ENCODE data around the gene SRBD1.

SRBD1 gene

DNA sequence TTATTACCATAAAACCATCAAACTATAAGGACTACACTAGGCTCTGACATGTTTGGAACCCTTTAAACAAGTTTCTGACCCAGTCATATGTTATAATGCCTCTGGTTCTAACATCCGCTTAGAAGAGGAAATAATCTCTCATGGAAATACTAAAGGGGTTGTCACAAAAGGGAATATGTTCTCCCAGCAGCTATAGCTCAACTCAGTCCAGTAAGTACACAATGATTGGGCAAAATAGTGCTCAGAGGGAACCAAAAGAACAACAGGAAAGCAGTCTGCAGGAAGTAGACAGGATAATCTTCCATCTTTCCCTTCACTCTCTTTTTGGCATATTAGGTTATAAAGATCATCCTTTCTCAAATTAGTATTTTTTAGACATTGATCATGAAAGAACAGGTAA, 4.3 kb downstream of the SRBD1 start:
- Mint-ChIP-seq H3K4me1 (peaks cover 26% of the 10 kb centered on the region), H3K9me3 (no peaks in the 10 kb centered on the region), H3K4me3 (no peak overlapping the region), H3K36me3 (ENCODE audit: insufficient read depth) (peaks cover 11% of the 10 kb centered on the region), H3K27ac (ENCODE audit: low read depth) (no peak overlapping the region), H3K27me3 (no peaks in the 10 kb centered on the region)
- ATAC-seq (replicated peaks; ENCODE audit: extremely low read depth, poor library complexity, severe bottlenecking) (no peak), DNase-seq (ENCODE audit: low spot score in 2 of 2) (no peak)

DNA sequence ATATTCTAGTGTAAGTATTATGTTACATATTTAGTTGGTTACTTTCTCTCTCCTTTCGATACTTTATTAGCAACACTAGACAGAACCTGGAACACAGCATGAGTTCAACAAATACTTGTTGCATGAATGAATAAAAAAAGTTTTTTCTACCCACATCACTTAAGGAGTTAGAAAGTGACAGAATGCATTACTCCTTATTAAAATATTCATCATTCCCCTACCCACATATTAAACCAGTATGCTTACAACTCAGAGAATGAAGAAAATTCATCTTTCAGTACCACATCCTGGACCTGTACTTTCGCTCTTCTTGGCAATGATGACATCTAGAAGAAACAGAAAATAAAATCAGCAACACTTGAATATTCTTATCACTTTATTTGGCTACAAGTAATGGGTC, 6.0 kb downstream of the SRBD1 start:
- Mint-ChIP-seq H3K4me1 (peaks cover 18% of the 10 kb centered on the region), H3K9me3 (no peaks in the 10 kb centered on the region), H3K4me3 (no peak overlapping the region), H3K27ac (ENCODE audit: low read depth) (no peak overlapping the region), H3K36me3 (ENCODE audit: insufficient read depth) (peaks cover 12% of the 10 kb centered on the region), H3K27me3 (no peaks in the 10 kb centered on the region)
- DNase-seq (ENCODE audit: low spot score in 2 of 2) (no peak), ATAC-seq (replicated peaks; ENCODE audit: extremely low read depth, poor library complexity, severe bottlenecking) (no peak)

DNA sequence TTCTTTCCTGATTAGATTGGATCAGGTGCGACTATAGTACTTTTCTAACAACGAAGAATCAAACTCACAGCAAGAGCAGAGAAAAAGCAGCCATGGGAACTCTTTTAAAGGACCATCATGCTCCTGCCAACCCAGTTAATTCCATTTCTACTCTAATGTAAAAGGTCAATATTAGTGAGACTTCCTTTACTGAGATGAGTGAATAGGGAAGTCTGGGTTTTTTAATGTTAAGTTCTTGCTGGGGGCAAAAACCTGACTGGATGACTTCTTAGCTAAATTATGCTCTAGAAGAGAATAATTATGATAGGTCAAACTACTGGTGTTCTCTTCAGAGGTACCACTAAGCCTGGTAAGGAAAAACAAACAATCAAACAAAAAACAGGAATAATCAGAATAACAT, 8.4 kb downstream of the SRBD1 start:
- Mint-ChIP-seq H3K9me3 (no peaks in the 10 kb centered on the region), H3K27ac (ENCODE audit: low read depth) (no peak overlapping the region), H3K4me3 (no peak overlapping the region), H3K4me1 (no peaks in the 10 kb centered on the region), H3K36me3 (ENCODE audit: insufficient read depth) (peaks cover 29% of the 10 kb centered on the region), H3K27me3 (no peaks in the 10 kb centered on the region)
- no peak for DNase-seq (ENCODE audit: low spot score in 2 of 2)
- no peak for ATAC-seq (replicated peaks; ENCODE audit: extremely low read depth, poor library complexity, severe bottlenecking)

DNA sequence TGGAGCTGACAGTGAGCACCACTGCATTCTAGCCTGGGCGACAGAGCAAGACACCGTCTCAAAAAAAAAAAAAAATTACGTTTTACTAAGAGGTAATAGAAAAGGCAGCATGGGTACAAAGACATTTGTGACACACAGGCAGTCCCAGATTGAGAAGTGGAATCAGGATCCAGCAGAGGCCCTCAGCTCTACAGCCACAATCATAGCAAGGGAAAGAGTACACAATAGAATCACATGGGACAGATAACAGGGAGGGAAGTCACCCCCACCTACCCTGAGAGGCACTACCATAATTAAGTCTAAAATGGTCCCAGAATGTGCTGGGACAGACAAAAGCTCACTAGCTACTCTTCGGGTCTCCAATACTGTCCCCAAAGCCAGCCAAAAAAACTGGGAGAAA, 12.5 kb downstream of the SRBD1 start:
- Mint-ChIP-seq H3K36me3 (ENCODE audit: insufficient read depth) (peaks cover 32% of the 10 kb centered on the region), H3K27ac (ENCODE audit: low read depth) (no peak overlapping the region), H3K4me3 (no peak overlapping the region), H3K27me3 (no peaks in the 10 kb centered on the region), H3K9me3 (no peaks in the 10 kb centered on the region), H3K4me1 (peaks cover 6% of the 10 kb centered on the region)
- DNase-seq (ENCODE audit: low spot score in 2 of 2) (no peak), ATAC-seq (replicated peaks; ENCODE audit: extremely low read depth, poor library complexity, severe bottlenecking) (no peak)

DNA sequence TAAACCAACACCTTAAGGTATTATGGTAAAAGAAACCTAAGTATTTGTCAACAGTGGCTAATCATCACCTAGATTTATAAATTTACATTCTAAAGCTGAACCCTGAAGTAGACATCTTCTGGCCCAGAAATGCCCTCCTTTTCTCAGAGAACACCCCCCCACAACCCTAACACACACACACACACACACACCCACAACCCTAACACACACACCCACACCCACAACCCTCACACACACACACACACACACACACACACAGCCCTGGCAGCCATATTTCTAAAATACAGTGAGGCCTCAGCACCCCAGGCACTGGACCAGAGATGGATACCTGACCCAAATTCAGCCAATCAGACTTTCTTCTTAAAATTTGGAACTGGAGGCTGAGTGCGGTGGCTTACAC, 14.3 kb downstream of the SRBD1 start:
- DNase-seq (ENCODE audit: low spot score in 2 of 2), result no peak
- peak overlapping the region; percentile 41 for H3K27ac Mint-ChIP-seq (ENCODE audit: low read depth)
- peaks cover 32% of the 10 kb centered on the region for H3K36me3 Mint-ChIP-seq (ENCODE audit: insufficient read depth)

DNA sequence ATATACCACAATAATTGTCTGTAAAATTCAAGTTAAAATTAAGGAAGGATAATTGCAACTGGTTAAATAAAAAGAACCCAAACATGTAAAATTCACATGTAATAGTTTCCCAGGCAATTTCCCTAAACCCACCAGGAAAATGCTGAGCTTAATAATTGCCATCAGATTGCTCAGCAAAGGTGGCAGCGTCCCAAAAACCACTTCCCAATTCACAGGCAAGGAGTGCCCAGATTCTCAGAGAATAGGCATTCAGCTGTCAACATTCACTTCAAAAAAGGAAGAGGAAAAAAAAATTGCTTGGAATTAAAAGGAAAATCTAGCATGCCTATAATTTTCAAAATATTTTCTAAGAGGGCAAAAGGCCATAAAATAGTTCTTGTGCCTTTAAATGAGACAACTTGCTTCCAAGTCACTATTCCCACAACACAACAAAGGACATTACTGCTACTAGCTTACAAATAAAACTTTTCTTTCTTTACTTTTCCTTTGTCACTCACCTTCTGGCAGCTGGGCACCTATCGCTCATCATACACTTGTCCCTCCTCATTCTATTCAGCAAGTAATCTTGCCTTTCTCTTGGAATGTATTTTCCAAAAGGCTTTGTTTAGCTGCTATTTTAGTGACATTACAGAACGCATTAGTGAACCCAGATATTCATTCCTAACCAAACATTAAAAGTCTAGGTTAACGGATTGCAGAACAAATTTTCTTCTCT, 15.2 kb downstream of the SRBD1 start:
- Mint-ChIP-seq H3K36me3 (ENCODE audit: insufficient read depth) (peaks cover 27% of the 10 kb centered on the region), H3K4me1 (peaks cover 6% of the 10 kb centered on the region), H3K9me3 (no peaks in the 10 kb centered on the region), H3K27ac (ENCODE audit: low read depth) (peak overlapping the region; percentile 41), H3K4me3 (no peak overlapping the region), H3K27me3 (no peaks in the 10 kb centered on the region)
- no peak for ATAC-seq (replicated peaks; ENCODE audit: extremely low read depth, poor library complexity, severe bottlenecking)
- no peak for DNase-seq (ENCODE audit: low spot score in 2 of 2)

More for the DNA sequence above, 14.3 kb downstream of the SRBD1 start:
- Mint-ChIP-seq H3K4me3 (no peak overlapping the region), H3K9me3 (no peaks in the 10 kb centered on the region), H3K27me3 (no peaks in the 10 kb centered on the region), H3K4me1 (peaks cover 6% of the 10 kb centered on the region)
- ATAC-seq (replicated peaks; ENCODE audit: extremely low read depth, poor library complexity, severe bottlenecking), result no peak

DNA sequence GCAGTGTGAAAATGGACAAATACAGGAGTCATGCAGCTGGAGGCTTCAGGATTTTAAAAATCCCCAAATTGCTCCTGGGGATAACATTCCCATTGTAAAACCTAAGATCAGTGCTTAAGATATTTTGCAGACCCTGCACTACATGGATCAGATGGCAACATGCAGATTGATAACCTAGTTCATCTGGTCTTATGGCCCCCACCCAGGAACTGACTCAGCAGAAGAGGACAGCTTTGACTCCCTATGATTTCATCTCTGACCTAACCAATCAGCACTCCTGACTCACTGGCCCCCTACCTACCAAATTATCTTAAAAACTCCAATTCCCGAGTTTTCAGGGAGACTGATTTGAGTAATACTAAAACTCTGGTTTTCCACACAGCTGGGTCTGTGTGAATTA, 20.0 kb downstream of the SRBD1 start:
- H3K27ac Mint-ChIP-seq (ENCODE audit: low read depth), result no peak overlapping the region

DNA sequence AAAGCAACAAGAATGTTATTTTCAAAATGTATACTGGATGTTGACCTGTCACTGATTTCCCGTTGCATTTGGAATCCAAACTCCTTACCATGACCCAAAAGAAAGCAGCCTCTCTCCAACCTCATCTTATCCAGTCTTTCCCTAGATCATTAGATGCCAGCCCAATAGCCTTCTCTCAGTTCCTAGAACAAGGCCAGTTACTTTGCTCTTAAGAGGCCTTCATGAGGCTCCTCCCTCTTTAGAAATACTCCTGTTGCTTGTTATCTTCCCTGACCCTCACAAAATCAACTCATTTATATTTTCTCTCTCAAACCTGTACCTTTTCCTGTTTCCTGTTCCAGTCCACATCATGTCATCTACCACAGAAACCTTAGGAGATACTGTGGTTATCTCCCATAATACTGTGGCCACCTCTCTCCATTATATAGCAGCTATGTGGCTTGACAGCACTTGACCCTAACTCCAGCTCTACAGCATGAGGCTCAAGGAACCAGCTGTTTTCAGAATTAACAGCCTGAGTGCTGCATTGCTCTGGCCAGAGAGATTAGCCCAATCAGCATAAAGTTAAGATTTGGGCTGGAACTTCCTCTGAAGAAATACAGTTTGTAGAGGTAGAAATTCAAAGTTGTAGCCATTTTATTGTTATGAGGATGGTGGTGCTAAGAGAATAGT, 22.8 kb downstream of the SRBD1 start:
- no peak for DNase-seq (ENCODE audit: low spot score in 2 of 2)
- Mint-ChIP-seq H3K9me3 (no peaks in the 10 kb centered on the region), H3K4me3 (no peak overlapping the region), H3K27me3 (no peaks in the 10 kb centered on the region), H3K36me3 (ENCODE audit: insufficient read depth) (peaks cover 4% of the 10 kb centered on the region), H3K27ac (ENCODE audit: low read depth) (peak overlapping the region; percentile 32), H3K4me1 (peaks cover 11% of the 10 kb centered on the region)
- ATAC-seq (replicated peaks; ENCODE audit: extremely low read depth, poor library complexity, severe bottlenecking), result no peak

More for the DNA sequence above, 20.0 kb downstream of the SRBD1 start:
- H3K9me3 Mint-ChIP-seq, result no peaks in the 10 kb centered on the region
- no peaks in the 10 kb centered on the region for H3K27me3 Mint-ChIP-seq
- H3K36me3 Mint-ChIP-seq (ENCODE audit: insufficient read depth), result peaks cover 4% of the 10 kb centered on the region
- no peak overlapping the region for H3K4me3 Mint-ChIP-seq
- ATAC-seq (replicated peaks; ENCODE audit: extremely low read depth, poor library complexity, severe bottlenecking) (no peak), DNase-seq (ENCODE audit: low spot score in 2 of 2) (no peak)
- peaks cover 17% of the 10 kb centered on the region for H3K4me1 Mint-ChIP-seq

DNA sequence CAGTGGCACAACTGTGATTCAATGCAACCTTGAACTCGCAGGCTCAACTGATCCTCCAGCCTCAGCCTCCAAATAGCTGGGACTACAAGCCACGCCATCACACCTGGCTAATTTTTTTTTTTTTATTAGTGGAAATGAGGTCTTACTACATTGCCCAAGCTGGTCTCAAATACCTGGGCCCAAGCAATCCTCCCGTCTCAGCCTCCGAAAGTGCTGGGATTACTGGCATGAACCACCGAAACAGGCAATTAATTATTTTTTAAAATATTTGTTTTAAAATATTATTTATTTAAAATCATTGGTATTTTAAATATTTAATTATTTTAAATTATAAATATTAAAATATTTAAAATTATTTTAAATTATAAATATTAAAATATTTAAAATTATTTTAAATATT, 24.5 kb downstream of the SRBD1 start:
- no peaks in the 10 kb centered on the region for H3K27me3 Mint-ChIP-seq
- no peak for DNase-seq (ENCODE audit: low spot score in 2 of 2)
- no peak overlapping the region for H3K4me3 Mint-ChIP-seq
- peaks cover 11% of the 10 kb centered on the region for H3K4me1 Mint-ChIP-seq
- H3K27ac Mint-ChIP-seq (ENCODE audit: low read depth), result no peak overlapping the region
- H3K9me3 Mint-ChIP-seq, result no peaks in the 10 kb centered on the region
- peaks cover 11% of the 10 kb centered on the region for H3K36me3 Mint-ChIP-seq (ENCODE audit: insufficient read depth)
- no peak for ATAC-seq (replicated peaks; ENCODE audit: extremely low read depth, poor library complexity, severe bottlenecking)

DNA sequence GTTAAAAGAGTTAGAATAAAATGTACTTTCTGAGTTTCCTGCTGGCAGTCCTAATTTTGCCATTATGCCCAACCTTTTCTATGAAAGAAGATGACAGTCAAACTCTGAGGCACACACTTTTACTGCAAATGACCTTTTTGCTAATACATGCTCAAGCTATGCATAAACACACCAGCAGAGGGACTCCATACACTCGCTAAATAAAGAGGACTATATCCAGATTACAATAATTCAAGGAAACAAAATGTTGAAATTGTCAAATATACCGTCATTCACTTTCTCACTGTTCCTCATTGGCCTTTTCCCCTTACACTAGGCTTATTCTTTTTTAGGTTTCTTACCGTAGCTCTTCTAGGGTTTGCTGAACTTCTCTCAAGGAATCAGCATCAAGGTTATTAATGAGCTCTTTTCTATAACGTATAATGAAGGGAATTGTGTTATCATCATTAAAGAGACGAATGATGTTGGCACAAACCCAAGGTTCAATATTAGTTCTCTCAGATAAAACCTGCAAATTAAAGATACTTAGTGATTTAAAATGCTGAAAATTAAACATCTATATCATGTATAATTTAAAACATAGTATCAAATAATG, 25.7 kb downstream of the SRBD1 start:
- Mint-ChIP-seq H3K27me3 (no peaks in the 10 kb centered on the region), H3K27ac (ENCODE audit: low read depth) (no peak overlapping the region), H3K4me3 (no peak overlapping the region), H3K36me3 (ENCODE audit: insufficient read depth) (peaks cover 16% of the 10 kb centered on the region), H3K9me3 (no peaks in the 10 kb centered on the region), H3K4me1 (peaks cover 11% of the 10 kb centered on the region)
- ATAC-seq (replicated peaks; ENCODE audit: extremely low read depth, poor library complexity, severe bottlenecking) (no peak), DNase-seq (ENCODE audit: low spot score in 2 of 2) (no peak)

DNA sequence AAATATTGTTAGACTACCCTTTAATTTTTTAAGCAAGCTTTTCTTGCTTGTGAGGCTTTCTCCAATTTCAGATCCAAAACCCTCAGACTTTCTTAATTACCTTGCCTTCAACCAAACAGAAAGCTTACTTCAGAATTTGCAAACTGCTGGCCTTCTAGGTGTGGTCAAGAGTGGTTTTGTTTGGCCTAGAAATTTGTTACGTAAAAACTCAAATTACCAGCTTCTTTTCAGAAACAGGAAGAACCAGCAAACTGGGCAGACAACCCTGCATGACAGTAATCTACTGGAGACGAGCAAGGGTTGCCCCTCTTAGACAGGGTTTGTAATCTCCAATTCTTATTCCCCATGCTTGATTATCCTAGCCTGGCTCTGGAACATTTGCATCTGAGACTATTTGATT, 27.1 kb downstream of the SRBD1 start:
- H3K27ac Mint-ChIP-seq (ENCODE audit: low read depth), result no peak overlapping the region
- H3K9me3 Mint-ChIP-seq, result no peaks in the 10 kb centered on the region
- no peak overlapping the region for H3K4me3 Mint-ChIP-seq
- peaks cover 18% of the 10 kb centered on the region for H3K36me3 Mint-ChIP-seq (ENCODE audit: insufficient read depth)
- DNase-seq (ENCODE audit: low spot score in 2 of 2), result no peak
- no peaks in the 10 kb centered on the region for H3K27me3 Mint-ChIP-seq
- ATAC-seq (replicated peaks; ENCODE audit: extremely low read depth, poor library complexity, severe bottlenecking), result no peak
- H3K4me1 Mint-ChIP-seq, result peaks cover 11% of the 10 kb centered on the region

DNA sequence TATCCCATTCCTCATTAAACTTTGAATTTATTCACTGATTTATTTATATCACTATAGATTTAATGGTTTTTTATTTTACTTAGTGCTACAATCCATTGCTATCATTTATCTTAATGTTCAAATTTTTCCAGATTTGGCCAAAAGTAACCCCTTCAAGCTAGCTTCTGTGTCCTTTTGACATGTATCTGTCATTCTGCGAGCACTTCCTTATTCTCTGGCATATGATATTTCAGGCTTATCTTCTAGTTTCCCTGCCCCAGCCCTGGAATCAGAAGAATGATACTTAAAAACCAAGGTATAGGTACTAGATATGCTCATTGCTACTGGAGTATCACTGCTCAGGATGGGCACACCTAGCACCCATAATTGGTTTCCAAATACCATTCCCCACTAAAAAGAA, 28.5 kb downstream of the SRBD1 start:
- Mint-ChIP-seq H3K9me3 (no peaks in the 10 kb centered on the region), H3K4me1 (peaks cover under 1% of the 10 kb centered on the region), H3K27me3 (no peaks in the 10 kb centered on the region), H3K36me3 (ENCODE audit: insufficient read depth) (peaks cover 16% of the 10 kb centered on the region), H3K4me3 (no peak overlapping the region), H3K27ac (ENCODE audit: low read depth) (no peak overlapping the region)
- ATAC-seq (replicated peaks; ENCODE audit: extremely low read depth, poor library complexity, severe bottlenecking), result no peak
- no peak for DNase-seq (ENCODE audit: low spot score in 2 of 2)
